ENCODE measurements around the gene EFCAB11.

The EFCAB11 gene

GRCh38 chr14:89807892-89808291 lies 146.6 kb downstream of the EFCAB11 start:
- no peak for DNase-seq

GRCh38 chr14:89807151-89807550 lies 147.4 kb downstream of the EFCAB11 start:
- DNase-seq, result no peak

- DNase-seq, result no peak
Observed at GRCh38 chr14:89806451-89806850, 148.1 kb downstream of the EFCAB11 start.

- DNase-seq, result no peak
Observed at GRCh38 chr14:89805501-89805900, 149.0 kb downstream of the EFCAB11 start.

GRCh38 chr14:89803542-89803941 lies 151.0 kb downstream of the EFCAB11 start:
- DNase-seq, result no peak

- no peak for DNase-seq
Observed at GRCh38 chr14:89801136-89801535, 153.4 kb downstream of the EFCAB11 start.

GRCh38 chr14:89798212-89798773 lies 156.2 kb downstream of the EFCAB11 start:
- DNase-seq, result no peak

GRCh38 chr14:89797148-89797547 lies 157.4 kb downstream of the EFCAB11 start:
- DNase-seq, result no peak

GRCh38 chr14:89794096-89794495 lies 160.4 kb downstream of the EFCAB11 start:
- no peak for DNase-seq

- DNase-seq, result no peak
Observed at GRCh38 chr14:89793367-89793716, 161.2 kb downstream of the EFCAB11 start.

- DNase-seq, result no peak
Observed at GRCh38 chr14:89792489-89793366, 161.8 kb downstream of the EFCAB11 start.

GRCh38 chr14:89787525-89787924 lies 167.0 kb downstream of the EFCAB11 start:
- DNase-seq, result no peak

- no peak for DNase-seq
Observed at GRCh38 chr14:89781046-89781445, 173.5 kb downstream of the EFCAB11 start.

- DNase-seq, result no peak
Observed at GRCh38 chr14:89779707-89780106, 174.8 kb downstream of the EFCAB11 start.

GRCh38 chr14:89775946-89776345 lies 178.6 kb downstream of the EFCAB11 start:
- DNase-seq, result no peak

- DNase-seq, result no peak
Observed at GRCh38 chr14:89775151-89775550, 179.4 kb downstream of the EFCAB11 start.

GRCh38 chr14:89773644-89774316 lies 180.8 kb downstream of the EFCAB11 start:
- DNase-seq, result peak; percentile 83

- no peak for DNase-seq
Observed at GRCh38 chr14:89773151-89773550, 181.4 kb downstream of the EFCAB11 start.

- no peak for DNase-seq
Observed at GRCh38 chr14:89771251-89771650, 183.3 kb downstream of the EFCAB11 start.

GRCh38 chr14:89767861-89768268 lies 186.7 kb downstream of the EFCAB11 start:
- no peak for DNase-seq

GRCh38 chr14:89767131-89767530 lies 187.4 kb downstream of the EFCAB11 start:
- no peak for DNase-seq

GRCh38 chr14:89765346-89765745 lies 189.2 kb downstream of the EFCAB11 start:
- no peak for DNase-seq

GRCh38 chr14:89760086-89760485 lies 194.4 kb downstream of the EFCAB11 start:
- DNase-seq, result no peak

GRCh38 chr14:89757313-89757939 lies 197.1 kb downstream of the EFCAB11 start:
- no peak for DNase-seq
